Large intestine (tissue), 3 donors: ENCODE measurements around the gene RMDN2. TPM values are rescaled to one million over a fixed set of nuclear protein-coding genes. Genes with fewer than 3 reads are reported as not detected.
A peak's percentile ranks its signal among the peaks of the same experiment; 100 is the strongest.

ENCODE experiments used
- DNase-seq, 2 donors: peaks; one replicate each; pipeline versions ENCODE4 v3.0.0 to v3.0.0-alpha.2; 2013
- H3K27ac ChIP-seq: one replicate; pipeline ENCODE4 v1.5.1; 2013; ENCODE audit warnings: low read length
- H3K27me3 ChIP-seq: 2 replicates; pipeline ENCODE4 v1.6.1; 2013; ENCODE audit warnings: low read length; ENCODE audit not compliant: control insufficient read depth, insufficient read depth
- H3K36me3 ChIP-seq: 2 replicates; pipeline ENCODE4 v1.6.1; 2013; ENCODE audit warnings: low read length; ENCODE audit not compliant: control insufficient read depth, insufficient read depth
- H3K4me1 ChIP-seq: one replicate; pipeline ENCODE4 v1.6.1; 2013; ENCODE audit warnings: low read length; ENCODE audit not compliant: control insufficient read depth, insufficient read depth
- H3K4me3 ChIP-seq: one replicate; pipeline ENCODE4 v1.5.1; 2013; ENCODE audit warnings: low read length
- H3K9me3 ChIP-seq: one replicate; pipeline ENCODE4 v1.6.1; 2013; ENCODE audit warnings: mild to moderate bottlenecking, low read depth, low read length, moderate library complexity; ENCODE audit not compliant: control insufficient read depth
- WGBS: methylation state at CpG from one replicate; pipeline ENCODE4 v1.1.5; 2013; ENCODE audit warnings: low lambda C conversion rate; ENCODE audit not compliant: insufficient coverage; 5-methylcytosine and 5-hydroxymethylcytosine counted together
- polyA plus RNA-seq: library from polyadenylated mRNA; unstranded; fragments of 120-200 nt; gene quantifications from one replicate; pipeline ENCODE4 v1.2.1, GENCODE V29; 2013

RMDN2 gene
- polyA plus RNA-seq, 1 donor: 23.9 TPM

DNA sequence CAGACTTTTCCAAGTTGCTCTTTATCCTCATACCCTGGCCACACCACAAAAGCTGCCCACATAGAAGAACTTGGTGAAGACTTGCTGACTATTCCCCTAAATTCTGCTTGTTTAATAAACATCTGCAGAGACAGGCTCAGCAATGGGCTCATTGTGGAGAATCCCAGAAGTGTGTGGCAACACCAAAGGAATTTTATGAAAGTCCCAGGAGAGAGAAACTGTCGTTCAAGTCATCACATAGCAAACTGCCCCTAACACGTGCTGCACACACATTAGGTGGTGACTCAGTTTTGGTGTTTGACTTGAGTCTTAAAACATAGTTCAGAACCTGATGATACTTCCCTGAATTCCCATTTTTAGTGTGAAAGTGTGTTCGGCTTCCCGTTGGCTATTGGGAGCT is 112.2 kb downstream of the RMDN2 start:
- WGBS: no CpG with 5 or more reads among the region's 4 CpGs
- Histone ChIP-seq H3K4me3 (no peak overlapping the region), H3K9me3 (peaks cover 2% of the 10 kb centered on the region), H3K27me3 (peaks cover 12% of the 10 kb centered on the region), H3K27ac (no peak overlapping the region), H3K36me3 (no peaks in the 10 kb centered on the region), H3K4me1 (no peaks in the 10 kb centered on the region)
- DNase-seq: no peak

DNA sequence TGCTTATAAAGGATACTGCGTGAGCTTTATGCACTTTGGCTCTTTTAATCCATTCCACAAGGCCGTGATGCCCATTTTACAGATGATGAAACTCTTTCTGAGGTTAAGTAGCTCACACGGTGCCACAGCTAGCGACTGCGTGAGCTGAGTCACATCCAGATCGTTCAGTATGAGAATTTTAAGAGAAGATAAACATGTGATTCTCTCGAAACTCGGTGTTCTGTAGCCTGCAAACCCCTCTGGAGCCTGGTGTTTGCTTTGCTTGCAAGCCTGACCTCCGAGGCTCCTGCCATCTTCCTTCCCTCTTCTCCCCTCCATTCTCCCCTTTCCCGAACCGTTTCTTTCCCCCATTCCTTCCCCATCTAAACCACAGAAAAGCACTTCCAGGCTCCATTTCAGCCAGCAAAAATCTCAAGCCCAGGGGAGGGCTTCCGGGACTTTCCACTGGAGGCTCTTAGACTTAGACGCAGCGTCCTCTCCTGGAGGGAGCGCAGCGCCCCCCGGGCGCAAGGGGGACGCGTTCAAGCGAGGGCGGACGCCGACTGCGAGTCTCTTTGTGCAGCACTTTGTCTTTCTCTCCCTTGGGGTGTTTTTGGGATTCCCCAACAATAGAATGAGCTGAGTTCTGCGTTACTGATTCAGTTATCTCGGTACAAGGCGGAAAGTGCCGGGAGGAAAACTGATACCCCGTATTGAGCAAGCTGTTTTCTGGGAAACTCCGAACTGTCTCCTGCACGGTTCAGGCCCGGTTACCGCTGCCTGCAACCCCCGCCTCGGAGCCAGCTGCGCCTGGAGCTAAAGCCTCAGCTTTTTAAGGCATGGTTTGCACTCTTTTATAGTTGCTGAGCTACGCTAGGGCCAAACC is 112.9 kb downstream of the RMDN2 start:
- Histone ChIP-seq H3K9me3 (peaks cover 3% of the 10 kb centered on the region), H3K36me3 (no peaks in the 10 kb centered on the region), H3K4me1 (no peaks in the 10 kb centered on the region), H3K27ac (no peak overlapping the region), H3K4me3 (peak overlapping the region; percentile 23), H3K27me3 (peaks cover 12% of the 10 kb centered on the region)
- 35% methylated on average over 5 of the region's 38 CpGs for WGBS
- DNase-seq: peak; percentile 9 to 45

DNA sequence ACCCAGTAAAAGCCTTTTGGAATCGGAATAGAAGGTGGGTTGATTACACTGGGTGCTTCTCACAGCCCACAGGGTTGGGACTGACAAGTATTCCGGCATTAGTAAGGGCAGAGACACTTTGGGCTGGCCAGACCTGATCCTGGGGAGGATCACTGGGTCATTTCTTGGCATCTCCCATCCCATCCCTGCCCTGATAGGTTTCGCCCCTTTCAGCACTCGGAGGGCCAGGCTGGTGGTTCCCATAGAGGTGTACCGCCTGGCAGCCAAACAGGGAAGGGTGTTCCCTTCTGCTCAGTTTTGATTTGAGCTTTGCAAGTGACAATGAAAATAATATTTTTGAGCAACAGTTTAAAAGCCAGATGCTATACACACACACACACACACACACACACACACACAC is 113.6 kb downstream of the RMDN2 start:
- H3K36me3 ChIP-seq: no peaks in the 10 kb centered on the region
- H3K4me1 ChIP-seq: no peaks in the 10 kb centered on the region
- WGBS: no CpG with 5 or more reads among the region's 5 CpGs
- H3K27me3 ChIP-seq: peaks cover 12% of the 10 kb centered on the region
- peaks cover 3% of the 10 kb centered on the region for H3K9me3 ChIP-seq
- no peak overlapping the region for H3K27ac ChIP-seq
- H3K4me3 ChIP-seq: no peak overlapping the region
- DNase-seq: no peak

DNA sequence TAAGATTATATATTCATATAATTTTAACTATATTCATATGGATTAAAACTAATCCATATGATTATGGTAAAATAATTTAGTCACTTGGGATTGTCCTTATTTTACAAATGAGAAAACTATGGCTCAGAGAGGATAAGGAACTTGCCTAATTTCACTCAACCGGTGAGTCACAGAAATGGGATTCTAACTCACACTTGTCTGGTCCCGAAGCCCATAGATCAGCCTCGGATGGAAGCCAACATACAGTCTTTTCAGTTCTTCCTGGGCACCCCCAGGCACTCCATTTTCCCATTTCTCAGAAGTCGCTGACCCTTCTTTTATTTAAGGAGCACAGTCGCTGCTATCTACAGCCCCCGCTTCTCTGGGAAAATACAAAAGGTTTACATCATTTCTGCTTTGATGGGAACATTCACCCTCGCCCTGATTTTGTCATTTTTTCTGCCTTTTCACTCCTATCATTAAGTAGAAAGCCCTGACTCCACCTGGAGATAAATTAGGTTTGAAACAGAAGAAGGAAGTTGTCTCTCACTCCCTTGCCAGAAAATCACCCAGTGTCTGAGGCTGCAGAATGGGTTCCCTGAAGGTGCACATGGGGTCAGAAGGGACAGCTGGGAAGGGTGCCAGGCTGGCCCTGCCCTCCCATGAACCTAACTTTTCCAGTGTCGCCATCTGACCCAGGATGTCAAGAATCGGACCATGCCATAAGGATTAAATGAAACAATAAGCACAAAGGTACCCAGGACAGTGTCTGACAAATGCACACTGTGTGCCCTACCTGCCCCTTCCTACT is 114.2 kb downstream of the RMDN2 start:
- Histone ChIP-seq H3K4me3 (no peak overlapping the region), H3K36me3 (no peaks in the 10 kb centered on the region), H3K9me3 (peaks cover 3% of the 10 kb centered on the region), H3K27me3 (peaks cover 12% of the 10 kb centered on the region), H3K27ac (no peak overlapping the region), H3K4me1 (no peaks in the 10 kb centered on the region)
- 83% methylated on average over 2 of the region's 9 CpGs for WGBS
- no peak for DNase-seq

DNA sequence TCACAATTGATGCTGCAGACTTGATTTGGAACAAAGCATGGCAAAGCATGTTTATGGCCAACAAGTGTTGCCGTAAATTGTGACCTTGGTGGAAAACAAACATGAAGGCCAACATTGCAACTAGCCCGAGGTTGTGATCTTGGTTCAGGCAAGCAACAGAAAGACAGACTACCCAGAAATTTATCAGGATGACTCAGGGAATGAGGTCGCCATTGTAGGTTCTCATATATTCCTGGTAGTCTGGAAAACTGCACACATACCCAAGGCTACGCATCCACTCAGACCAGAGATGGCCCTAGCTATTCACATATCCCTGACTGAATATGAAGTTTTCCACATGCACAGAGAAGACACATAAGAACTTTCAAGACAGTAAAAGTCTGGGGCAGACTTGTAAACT is 120.7 kb downstream of the RMDN2 start:
- no peak for DNase-seq
- no CpG with 5 or more reads among the region's 4 CpGs for WGBS
- Histone ChIP-seq H3K27me3 (no peaks in the 10 kb centered on the region), H3K9me3 (peaks cover 3% of the 10 kb centered on the region), H3K27ac (no peak overlapping the region), H3K4me1 (no peaks in the 10 kb centered on the region), H3K36me3 (no peaks in the 10 kb centered on the region), H3K4me3 (no peak overlapping the region)

GRCh38 chr2:38056216-38056615 is 131.1 kb downstream of the RMDN2 start:
- H3K9me3 ChIP-seq: no peaks in the 10 kb centered on the region
- no peaks in the 10 kb centered on the region for H3K36me3 ChIP-seq
- H3K27ac ChIP-seq: no peak overlapping the region
- DNase-seq: no peak
- H3K4me3 ChIP-seq: no peak overlapping the region
- H3K4me1 ChIP-seq: no peaks in the 10 kb centered on the region
- H3K27me3 ChIP-seq: no peaks in the 10 kb centered on the region
- WGBS: no CpG with 5 or more reads among the region's 3 CpGs

DNA sequence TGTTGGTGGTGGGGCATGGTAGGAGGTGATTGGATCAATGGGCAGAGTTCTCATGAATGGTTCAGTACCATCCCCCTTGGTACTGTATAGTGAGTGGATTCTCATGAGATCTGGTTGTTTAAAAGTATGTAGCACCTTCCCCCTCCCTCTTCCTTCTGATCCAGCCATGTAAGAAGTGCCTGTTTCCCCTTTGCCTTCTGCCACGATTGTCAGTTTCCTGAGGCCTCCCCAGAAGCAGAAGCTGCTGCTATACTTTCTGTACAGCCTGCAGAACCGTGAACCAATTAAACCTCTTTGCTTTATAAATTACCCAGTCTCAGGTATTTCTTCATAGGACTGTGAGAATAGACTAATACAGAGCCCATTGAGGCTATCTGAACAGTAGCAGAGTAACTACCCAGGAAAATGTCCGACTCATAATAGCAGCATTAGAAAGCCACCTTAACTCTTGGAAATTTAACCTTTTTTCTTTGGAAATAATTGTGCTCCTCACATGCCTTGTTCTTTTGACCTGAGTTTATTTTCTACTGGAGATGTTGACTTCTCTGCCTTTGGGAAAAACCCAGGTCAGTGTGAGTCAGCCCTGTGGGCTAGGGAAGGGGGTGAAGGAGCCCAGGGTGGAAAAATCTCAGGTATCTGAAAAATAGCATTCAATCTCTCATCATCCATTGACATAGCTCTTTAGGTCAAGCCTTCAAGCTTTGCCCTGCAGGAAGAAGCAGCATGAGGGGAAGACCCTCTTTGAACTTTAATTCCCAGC is 132.7 kb downstream of the RMDN2 start:
- Histone ChIP-seq H3K27ac (no peak overlapping the region), H3K36me3 (no peaks in the 10 kb centered on the region), H3K4me3 (no peak overlapping the region), H3K4me1 (no peaks in the 10 kb centered on the region), H3K27me3 (no peaks in the 10 kb centered on the region), H3K9me3 (no peaks in the 10 kb centered on the region)
- no peak for DNase-seq
- WGBS: no CpG with 5 or more reads among the region's 3 CpGs

DNA sequence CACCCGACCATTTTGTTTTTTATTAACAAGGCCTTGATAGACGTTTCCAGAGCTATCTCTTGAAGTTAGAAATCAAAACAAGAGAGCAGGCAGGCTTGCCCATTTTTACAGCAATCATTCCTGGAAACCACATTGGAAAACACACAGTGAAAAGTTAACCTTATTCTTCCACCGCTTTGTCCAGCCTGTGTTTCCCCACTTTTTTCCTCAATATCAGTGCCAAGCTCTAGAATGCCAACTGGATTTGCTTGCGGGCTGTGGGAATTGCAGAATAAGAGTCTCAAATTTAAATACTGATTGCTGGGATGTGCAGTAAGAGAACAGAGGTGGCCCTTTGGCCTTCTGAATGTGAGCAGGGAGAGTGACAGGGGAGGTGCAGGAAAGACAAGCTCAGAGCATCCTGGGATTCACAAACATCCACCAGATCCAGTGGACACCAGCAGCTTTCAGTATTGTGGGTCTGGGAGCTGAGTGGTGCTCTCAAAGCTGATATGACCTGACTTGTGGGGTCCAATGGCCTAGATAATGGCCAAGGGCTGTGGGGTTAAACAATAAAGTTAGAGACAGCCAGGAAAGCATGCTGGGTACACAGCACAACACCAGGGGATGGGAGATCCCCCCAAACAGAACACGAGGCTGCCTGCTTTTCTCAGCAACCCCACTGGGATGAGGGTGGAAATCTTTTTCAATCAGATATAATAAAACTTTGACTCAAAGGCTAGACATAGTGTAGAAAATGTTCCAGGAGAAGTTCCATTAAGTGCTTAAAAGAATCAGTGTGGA is 135.3 kb downstream of the RMDN2 start:
- no CpG with 5 or more reads among the region's 5 CpGs for WGBS
- H3K27ac ChIP-seq: no peak overlapping the region
- no peaks in the 10 kb centered on the region for H3K36me3 ChIP-seq
- H3K4me3 ChIP-seq: no peak overlapping the region
- H3K4me1 ChIP-seq: no peaks in the 10 kb centered on the region
- H3K9me3 ChIP-seq: no peaks in the 10 kb centered on the region
- no peak for DNase-seq
- no peaks in the 10 kb centered on the region for H3K27me3 ChIP-seq

- no peaks in the 10 kb centered on the region for H3K9me3 ChIP-seq
- no peak overlapping the region for H3K27ac ChIP-seq
- H3K36me3 ChIP-seq: no peaks in the 10 kb centered on the region
- no peak for DNase-seq
- WGBS: 92% methylated on average over 2 of the region's 5 CpGs
- H3K4me3 ChIP-seq: no peak overlapping the region
- H3K27me3 ChIP-seq: no peaks in the 10 kb centered on the region
- H3K4me1 ChIP-seq: no peaks in the 10 kb centered on the region
These were observed 139.9 kb downstream of the RMDN2 start for GRCh38 chr2:38064801-38065501.
